Fibroblast of villous mesenchyme (primary cell): Measurements from ENCODE around the gene EFTUD2. TPM values are rescaled to one million over a fixed set of nuclear protein-coding genes. Genes with fewer than 3 reads are reported as not detected.
"Not testable (repeated sequence)": the region's sequence is repeated elsewhere in the genome, so short reads cannot be mapped to it uniquely, and the experiment has no call there.

Source experiments
- DNase-seq: peaks from one replicate; pipeline ENCODE4 v3.0.0-alpha.2; 2010; ENCODE audit warnings: low read depth
- H3K4me3 ChIP-seq: 2 replicates; pipeline ENCODE4 v1.5.1; 2011; ENCODE audit warnings: low read depth, mild to moderate bottlenecking, low read length
- total RNA-seq: library from RNA; depleted of rRNA; stranded (reverse); fragments of >200 nt; gene quantifications from 2 replicates; pipeline ENCODE4 v1.2.3, GENCODE V29; 2012
- TF ChIP-seq, protein P1 (sequence below): IDR thresholded peaks from 2 replicates; pipeline ENCODE4 v1.5.1; 2012; ENCODE audit warnings: low read depth, mild to moderate bottlenecking, low read length; ENCODE audit not compliant: insufficient read depth

Gene EFTUD2
- total RNA-seq: 75.6 and 83.8 TPM in 2 replicates

DNA sequence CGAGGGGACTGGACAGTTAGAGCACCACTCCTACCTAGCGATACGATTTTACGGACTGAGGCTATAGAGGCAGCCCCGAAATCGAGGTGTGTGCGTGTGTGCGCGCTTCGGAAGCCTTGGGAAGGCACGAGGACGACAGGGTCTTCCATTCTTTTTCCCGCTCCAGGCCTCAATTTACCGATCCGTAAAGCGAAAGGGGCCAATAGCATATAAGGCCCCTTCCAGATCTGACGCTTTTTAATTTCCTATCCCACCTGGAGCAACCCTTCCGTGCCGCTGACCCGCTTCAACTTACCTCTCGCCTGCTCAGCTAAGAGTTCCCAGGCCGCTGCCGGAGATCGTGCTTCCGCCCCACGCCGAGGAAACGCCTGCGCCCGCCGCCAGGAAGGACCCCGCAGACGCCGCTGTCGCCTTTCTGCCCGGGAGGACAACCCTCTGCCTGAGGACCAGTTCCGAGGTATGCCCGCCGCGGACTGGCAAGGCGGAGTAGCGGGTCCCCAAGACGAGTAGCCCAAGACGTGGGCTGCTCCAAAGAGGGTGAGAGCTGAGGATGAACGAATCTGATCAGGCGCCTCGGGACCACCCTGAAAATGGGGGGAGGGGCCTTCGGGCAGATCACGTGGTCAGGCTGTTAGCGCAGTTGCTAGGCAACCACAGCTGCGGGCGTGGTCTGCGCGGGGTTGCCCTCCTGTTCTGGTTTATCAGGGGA lies at the start of gene EFTUD2:
EFTUD2 (minus strand) TSS at position 372 of the 709 bp plus-strand sequence. CDS start 4,924 bp downstream, outside the sequence.
- TF ChIP-seq, protein P1, sequence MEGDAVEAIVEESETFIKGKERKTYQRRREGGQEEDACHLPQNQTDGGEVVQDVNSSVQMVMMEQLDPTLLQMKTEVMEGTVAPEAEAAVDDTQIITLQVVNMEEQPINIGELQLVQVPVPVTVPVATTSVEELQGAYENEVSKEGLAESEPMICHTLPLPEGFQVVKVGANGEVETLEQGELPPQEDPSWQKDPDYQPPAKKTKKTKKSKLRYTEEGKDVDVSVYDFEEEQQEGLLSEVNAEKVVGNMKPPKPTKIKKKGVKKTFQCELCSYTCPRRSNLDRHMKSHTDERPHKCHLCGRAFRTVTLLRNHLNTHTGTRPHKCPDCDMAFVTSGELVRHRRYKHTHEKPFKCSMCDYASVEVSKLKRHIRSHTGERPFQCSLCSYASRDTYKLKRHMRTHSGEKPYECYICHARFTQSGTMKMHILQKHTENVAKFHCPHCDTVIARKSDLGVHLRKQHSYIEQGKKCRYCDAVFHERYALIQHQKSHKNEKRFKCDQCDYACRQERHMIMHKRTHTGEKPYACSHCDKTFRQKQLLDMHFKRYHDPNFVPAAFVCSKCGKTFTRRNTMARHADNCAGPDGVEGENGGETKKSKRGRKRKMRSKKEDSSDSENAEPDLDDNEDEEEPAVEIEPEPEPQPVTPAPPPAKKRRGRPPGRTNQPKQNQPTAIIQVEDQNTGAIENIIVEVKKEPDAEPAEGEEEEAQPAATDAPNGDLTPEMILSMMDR: no peak
- peak; percentile 93 for DNase-seq
- H3K4me3 ChIP-seq: peak within 1 kb of the TSS; percentile 92

DNA sequence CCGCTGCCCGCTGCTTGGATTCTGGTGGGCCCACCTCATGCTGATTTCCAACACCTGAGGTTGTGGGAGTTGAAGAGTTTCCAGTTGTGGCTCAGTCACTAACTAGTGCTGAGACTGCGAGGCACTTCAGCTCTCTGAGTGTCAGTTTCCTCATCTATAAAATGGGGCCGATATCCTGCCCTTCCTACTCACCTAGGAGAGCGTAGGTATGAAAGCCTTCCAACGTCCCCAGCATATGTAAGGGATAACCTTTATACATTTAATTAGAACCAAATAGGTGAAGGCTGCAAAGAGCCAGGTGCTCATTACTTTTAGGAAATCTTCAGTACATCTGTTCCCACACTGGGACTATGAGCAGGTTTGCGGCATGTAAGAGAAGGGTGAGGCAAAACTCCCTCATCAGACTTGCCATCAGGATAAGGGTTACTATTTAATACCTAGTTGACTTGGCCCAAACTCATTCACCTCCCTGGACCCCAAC lies 49.1 kb upstream of the EFTUD2 start:
- peak overlapping the region; percentile 91 for H3K4me3 ChIP-seq
- TF ChIP-seq, protein P1: no peak
- DNase-seq: no peak

DNA sequence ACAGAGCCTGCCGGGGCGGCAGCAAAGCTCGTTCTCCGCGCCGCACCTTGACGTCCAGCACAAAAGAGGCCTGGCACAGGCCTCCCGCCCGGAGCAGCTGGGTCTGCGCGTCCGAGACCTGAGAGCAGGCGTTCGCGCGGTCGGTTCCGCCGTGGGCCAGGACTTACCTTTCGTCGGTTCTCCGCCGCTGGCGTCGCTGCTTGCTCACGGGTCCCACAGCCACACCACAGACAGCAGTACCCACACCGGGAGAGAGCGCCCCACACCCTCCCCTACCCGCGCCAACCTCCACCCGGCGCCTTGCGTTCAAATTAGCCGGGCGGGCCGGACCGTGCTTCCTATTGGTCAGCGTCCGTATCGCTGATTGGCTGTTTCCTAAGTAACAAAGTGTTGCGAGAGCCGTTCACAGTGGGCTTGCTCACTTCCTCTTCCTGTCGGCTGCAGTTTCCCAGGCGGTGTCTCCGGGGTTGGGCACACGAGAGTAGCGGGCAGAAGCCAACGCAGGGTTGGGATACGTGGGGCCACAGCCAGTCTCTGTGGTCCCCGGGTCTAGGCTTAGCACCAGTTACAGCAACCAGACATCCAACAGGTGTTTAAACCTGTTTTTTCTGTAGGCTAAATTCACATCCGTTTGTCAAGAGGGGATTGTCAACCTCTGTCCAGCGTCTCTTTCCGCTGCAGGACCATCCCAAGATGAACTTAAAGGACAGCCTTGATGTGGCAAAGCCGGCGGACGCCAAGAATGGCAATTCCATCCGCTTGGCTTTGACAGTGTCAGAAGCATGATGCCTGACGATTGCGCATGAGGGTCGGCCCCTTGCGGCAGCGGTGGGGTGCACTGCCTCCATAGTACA lies 48.4 kb upstream of the EFTUD2 start, which contains the start of gene KIF18B:
KIF18B (minus strand) TSS at position 313 of the 854 bp plus-strand sequence. CDS start 11,429 bp downstream, outside the sequence.
- DNase-seq: peak; percentile 96
- H3K4me3 ChIP-seq: peak within 1 kb of the TSS; percentile 91
- TF ChIP-seq, protein P1: no peak

DNA sequence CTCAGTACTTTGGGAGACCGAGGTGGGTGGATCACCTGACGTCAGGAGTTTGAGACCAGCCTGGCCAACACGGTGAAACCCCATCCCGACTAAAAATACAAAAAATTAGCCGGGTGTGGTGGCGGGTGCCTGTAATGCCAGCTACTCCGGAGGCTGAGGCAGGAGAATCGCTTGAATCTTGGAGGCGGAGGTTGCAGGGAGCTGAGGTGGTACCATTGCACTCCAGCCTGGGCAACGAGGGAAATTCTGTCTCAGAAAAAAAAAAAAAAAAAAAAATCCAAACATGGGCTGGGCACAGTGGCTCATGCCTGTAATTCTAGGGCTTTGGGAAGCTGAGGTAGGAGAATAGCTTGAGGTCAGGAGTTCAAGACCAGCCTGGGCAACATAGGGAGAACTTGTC lies 46.4 kb upstream of the EFTUD2 start:
- H3K4me3 ChIP-seq: not testable (repeated sequence)

DNA sequence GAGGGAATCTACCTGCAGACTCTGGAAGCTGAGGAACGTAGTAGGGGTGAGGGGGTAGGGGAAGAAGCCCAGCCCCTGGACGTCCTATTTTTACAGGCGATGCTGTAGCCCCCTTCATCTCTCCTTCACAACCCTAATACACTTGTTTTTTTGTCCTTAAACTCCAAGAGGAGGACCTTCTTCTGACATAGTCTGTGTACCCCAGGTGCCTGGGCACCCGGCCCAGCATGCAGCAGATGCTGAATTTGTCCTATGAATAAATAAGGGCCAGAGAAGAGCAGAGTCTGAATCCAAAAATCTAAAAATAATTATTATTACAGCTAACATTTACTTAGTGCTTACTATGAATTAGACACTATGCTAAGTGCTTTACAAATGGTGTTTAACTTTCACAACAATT lies 43.2 kb upstream of the EFTUD2 start:
- no peak overlapping the region for H3K4me3 ChIP-seq
- TF ChIP-seq, protein P1: no peak
- DNase-seq: no peak

More for the DNA sequence above, 46.4 kb upstream of the EFTUD2 start:
- not testable (repeated sequence) for DNase-seq

DNA sequence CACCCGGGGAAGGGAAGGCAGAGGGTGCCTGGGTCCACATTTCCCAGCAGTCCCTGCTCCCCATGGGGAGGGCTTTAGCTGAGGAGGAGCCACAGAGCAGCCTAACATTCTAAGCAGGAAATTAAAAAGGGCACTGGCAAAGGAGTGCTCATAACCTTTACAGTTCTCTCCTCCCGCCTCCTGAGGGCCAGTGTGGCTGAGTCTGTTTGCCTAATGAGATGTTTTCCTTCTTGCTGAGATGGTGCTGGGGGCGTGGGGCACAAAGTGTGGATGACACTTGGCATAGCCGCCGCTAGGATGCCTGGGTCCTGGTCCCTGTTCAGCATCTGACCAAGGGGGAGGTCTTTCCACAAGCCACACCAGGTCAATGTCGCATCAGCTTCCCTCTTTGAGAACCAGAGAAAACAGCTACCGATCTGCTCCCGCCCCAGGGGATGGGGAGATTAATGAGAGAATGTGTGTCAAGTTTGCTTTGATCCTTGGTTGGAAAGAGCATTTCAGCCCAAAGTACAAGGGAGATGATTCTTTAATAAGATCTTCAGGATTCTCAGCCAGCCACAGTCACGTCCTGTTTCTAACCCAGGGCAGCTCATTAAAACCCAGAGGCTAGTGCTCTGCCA lies 42.6 kb upstream of the EFTUD2 start:
- DNase-seq: no peak
- TF ChIP-seq, protein P1: no peak
- no peak overlapping the region for H3K4me3 ChIP-seq

DNA sequence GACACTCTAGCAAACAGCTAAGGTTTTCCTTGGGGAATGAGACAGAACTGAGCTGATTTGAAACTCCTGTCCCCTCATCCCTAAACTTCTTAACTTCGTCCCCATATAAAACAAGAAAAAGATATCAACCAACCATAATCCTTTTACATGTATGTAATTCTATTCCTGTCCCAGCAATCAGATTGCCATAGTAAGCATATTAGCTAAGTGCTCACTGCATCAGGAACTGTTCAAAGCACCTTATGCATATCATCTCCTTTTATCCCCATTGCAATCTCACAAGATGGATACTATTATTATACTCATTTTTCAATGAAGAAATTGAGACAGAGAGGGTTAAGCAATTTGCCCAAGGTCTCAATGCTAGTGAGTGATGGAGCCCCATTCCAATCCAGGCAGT lies 41.5 kb upstream of the EFTUD2 start:
- no peak for DNase-seq
- TF ChIP-seq, protein P1: no peak
- no peak overlapping the region for H3K4me3 ChIP-seq
